ENCODE measurements around the gene POMGNT1. TPM values are rescaled to one million over a fixed set of nuclear protein-coding genes. Genes with fewer than 3 reads are reported as not detected.

The POMGNT1 gene
- total RNA-seq, 1 donor from 2014 or later: 75.1 TPM

DNA sequence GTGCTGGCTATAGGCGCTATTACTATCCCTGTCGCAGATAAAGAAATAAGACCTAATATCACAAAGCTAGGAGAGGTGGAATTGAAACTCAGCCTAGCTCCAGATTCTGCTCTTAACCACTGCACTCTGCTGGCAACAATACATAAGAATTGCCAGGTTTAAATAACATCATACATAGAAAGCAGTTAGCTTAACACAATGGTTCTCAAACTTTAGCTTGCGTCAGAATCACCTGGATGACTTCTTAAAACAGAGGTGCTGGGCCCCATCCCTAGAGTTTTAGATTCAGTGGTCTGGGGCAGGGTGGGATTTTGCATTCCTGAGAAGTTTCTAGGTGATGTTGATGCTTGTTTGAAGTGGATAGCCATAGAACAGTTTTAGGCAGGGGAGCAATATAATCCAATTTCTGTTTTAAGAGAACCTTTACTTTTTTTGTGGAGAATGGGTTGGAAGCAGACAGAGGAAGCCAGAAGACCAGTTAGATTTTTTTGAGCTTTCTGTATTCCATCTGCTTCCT is 1.1 kb upstream of the POMGNT1 start:
- Mint-ChIP-seq H3K9me3 (no peaks in the 10 kb centered on the region), H3K4me3 (peak overlapping the region; percentile 89), H3K4me1 (peaks cover 20% of the 10 kb centered on the region), H3K27me3 (peaks cover 3% of the 10 kb centered on the region), H3K36me3 (ENCODE audit: low read depth) (peaks cover 13% of the 10 kb centered on the region), H3K27ac (peak overlapping the region; percentile 29)
- DNase-seq: no peak
- intact Hi-C loops (cut with micrococcal nuclease): loop anchor here (2.0 to 5.0 kb wide), 2 partner anchors 20 to 447 kb away; partner anchors contain the start of gene IPP

- Mint-ChIP-seq H3K27me3 (no peaks in the 10 kb centered on the region), H3K4me3 (peak overlapping the region; percentile 89), H3K9me3 (no peaks in the 10 kb centered on the region), H3K4me1 (peaks cover 15% of the 10 kb centered on the region), H3K27ac (peak overlapping the region; percentile 85), H3K36me3 (ENCODE audit: low read depth) (peaks cover 21% of the 10 kb centered on the region)
- intact Hi-C loops (cut with micrococcal nuclease): loop anchor here (5.0 kb wide), 1 partner anchor 445 kb away; the partner anchor contains the start of gene IPP
- no peak for DNase-seq
These were observed 672 bp downstream of the POMGNT1 start for GRCh38 chr1:46197560-46197963.

GRCh38 chr1:46196609-46197008 is 1.6 kb downstream of the POMGNT1 start:
- no peak for DNase-seq
- H3K4me1 Mint-ChIP-seq: peaks cover 15% of the 10 kb centered on the region
- H3K9me3 Mint-ChIP-seq: no peaks in the 10 kb centered on the region
- no peaks in the 10 kb centered on the region for H3K27me3 Mint-ChIP-seq
- peak overlapping the region; percentile 89 for H3K4me3 Mint-ChIP-seq
- peak overlapping the region; percentile 2 for H3K27ac Mint-ChIP-seq
- intact Hi-C loops (cut with micrococcal nuclease): loop anchor here (5.0 kb wide), 1 partner anchor 444 kb away; the partner anchor contains the start of gene IPP
- H3K36me3 Mint-ChIP-seq (ENCODE audit: low read depth): peaks cover 24% of the 10 kb centered on the region

DNA sequence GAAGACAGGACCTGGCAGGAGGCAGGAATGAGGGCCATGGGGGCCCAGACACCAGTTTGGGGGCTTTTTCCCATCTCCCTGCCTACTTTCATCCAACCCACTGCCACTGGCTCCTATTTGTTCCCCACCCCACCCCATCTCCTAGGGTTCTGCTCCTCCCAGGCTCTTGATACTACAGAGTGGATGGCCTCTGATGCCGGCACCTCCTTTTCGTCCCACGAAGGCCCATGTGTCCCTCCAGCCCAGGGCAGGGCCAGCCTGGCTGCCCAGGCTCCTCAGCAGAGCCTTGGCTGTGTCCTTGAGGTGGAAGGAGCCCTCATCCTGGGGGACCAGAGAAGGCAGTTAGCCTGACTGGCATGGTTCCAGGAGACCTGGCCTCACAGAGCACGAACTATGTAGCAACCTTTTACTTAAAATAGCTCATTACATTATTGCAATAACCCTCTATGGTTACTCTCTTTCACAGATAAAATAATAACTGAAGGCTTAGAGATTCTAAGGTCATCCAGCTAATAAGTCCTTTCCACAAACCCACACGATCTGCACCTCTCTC is 3.5 kb downstream of the POMGNT1 start:
- intact Hi-C loops (cut with micrococcal nuclease): loop anchor here (5.0 kb wide), 1 partner anchor 442 kb away; the partner anchor contains the start of gene IPP
- Mint-ChIP-seq H3K36me3 (ENCODE audit: low read depth) (peaks cover 28% of the 10 kb centered on the region), H3K4me3 (no peak overlapping the region), H3K9me3 (no peaks in the 10 kb centered on the region), H3K27me3 (no peaks in the 10 kb centered on the region), H3K4me1 (peaks cover 12% of the 10 kb centered on the region), H3K27ac (no peak overlapping the region)
- DNase-seq: no peak

GRCh38 chr1:46193984-46194570 is 4.2 kb downstream of the POMGNT1 start:
- Mint-ChIP-seq H3K9me3 (no peaks in the 10 kb centered on the region), H3K4me3 (no peak overlapping the region), H3K36me3 (ENCODE audit: low read depth) (peaks cover 31% of the 10 kb centered on the region), H3K4me1 (peaks cover 8% of the 10 kb centered on the region), H3K27me3 (no peaks in the 10 kb centered on the region), H3K27ac (no peak overlapping the region)
- no peak for DNase-seq
- intact Hi-C loops (cut with micrococcal nuclease): no loop called here

- intact Hi-C loops (cut with micrococcal nuclease): no loop called here
- Mint-ChIP-seq H3K36me3 (ENCODE audit: low read depth) (peaks cover 31% of the 10 kb centered on the region), H3K4me1 (peaks cover 7% of the 10 kb centered on the region), H3K27ac (no peak overlapping the region), H3K27me3 (no peaks in the 10 kb centered on the region), H3K4me3 (no peak overlapping the region), H3K9me3 (no peaks in the 10 kb centered on the region)
- DNase-seq: no peak
These were observed 4.9 kb downstream of the POMGNT1 start for GRCh38 chr1:46193285-46193684.

DNA sequence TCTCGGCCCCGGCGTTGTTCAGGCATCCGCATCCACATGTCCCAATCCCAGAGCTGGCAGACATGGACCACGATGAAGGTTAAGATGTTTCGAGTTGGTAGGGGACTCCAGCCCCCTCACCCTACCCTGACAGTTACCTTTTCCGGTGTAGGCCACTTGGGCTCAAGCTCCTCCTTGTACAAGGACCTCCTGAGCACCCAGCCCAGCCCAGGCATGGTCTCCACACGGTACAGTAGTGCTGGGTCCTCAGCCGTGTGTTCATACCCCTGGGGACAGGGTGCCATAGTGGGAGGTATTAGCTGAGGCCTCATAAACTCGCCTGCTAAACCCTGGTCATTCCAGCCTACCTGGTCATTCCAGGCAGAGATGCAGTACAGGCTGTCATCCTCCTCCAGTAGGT is 6.1 kb downstream of the POMGNT1 start:
- Mint-ChIP-seq H3K9me3 (no peaks in the 10 kb centered on the region), H3K27me3 (no peaks in the 10 kb centered on the region), H3K27ac (no peak overlapping the region), H3K4me3 (no peak overlapping the region), H3K4me1 (peaks cover 4% of the 10 kb centered on the region), H3K36me3 (ENCODE audit: low read depth) (peaks cover 36% of the 10 kb centered on the region)
- no peak for DNase-seq
- intact Hi-C loops (cut with micrococcal nuclease): no loop called here

DNA sequence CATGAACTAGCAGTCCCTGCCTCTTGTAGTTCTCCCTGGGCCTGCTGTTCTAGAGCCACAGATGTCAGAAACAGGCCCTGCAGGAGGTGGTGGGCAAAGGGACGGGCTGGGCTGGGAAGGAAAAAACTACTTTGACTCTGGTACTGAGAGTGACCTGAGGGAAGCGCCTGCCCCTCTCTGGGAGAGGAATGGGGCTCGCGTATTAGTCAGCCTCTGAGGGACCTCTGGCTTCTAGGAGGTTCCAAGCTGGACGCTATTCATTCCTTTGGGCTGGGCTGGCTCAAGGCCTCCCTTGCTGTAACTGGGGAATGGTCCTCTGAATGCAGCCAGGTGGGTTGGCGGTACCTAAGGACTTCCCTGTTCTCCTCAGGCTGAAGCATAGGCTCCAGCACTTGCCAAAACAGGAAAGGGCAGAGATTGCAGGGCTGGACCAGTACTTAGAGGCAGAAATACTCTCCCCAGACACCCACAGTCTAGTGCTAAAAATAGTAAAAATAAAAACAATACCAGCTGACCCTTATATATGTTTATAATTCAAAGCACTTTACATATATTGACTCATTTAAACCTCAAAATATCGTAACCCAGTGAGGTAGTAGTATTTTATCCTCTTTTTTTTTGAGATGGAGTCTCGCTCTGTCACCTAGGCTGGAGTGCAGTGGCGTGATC is 7.1 kb downstream of the POMGNT1 start:
- no peak for DNase-seq
- Mint-ChIP-seq H3K9me3 (no peaks in the 10 kb centered on the region), H3K4me3 (no peak overlapping the region), H3K27me3 (no peaks in the 10 kb centered on the region), H3K27ac (no peak overlapping the region), H3K36me3 (ENCODE audit: low read depth) (peaks cover 33% of the 10 kb centered on the region), H3K4me1 (peaks cover 2% of the 10 kb centered on the region)
- intact Hi-C loops (cut with micrococcal nuclease): no loop called here

DNA sequence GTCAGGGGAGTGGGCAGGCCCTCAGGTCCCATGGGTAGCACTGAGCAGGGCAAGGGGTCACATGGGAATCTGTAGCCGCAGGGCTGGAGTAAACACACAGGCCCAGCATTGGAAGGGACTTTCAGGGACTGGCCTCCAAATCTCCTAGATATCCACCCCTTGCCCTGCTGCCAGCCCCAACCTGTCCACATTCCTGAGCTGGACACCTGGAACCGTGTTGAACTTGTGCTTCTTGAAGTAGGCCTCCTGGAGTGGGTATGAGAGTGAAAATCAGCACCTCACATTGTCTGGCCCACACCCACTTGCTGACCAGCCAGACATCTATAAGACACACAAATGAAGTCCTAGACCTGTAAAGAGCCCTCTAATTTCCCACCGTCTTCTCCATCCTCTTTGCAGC is 7.7 kb downstream of the POMGNT1 start:
- Mint-ChIP-seq H3K9me3 (no peaks in the 10 kb centered on the region), H3K27me3 (no peaks in the 10 kb centered on the region), H3K27ac (no peak overlapping the region), H3K4me3 (no peak overlapping the region), H3K4me1 (peaks cover 4% of the 10 kb centered on the region), H3K36me3 (ENCODE audit: low read depth) (peaks cover 30% of the 10 kb centered on the region)
- DNase-seq: no peak
- intact Hi-C loops (cut with micrococcal nuclease): no loop called here

DNA sequence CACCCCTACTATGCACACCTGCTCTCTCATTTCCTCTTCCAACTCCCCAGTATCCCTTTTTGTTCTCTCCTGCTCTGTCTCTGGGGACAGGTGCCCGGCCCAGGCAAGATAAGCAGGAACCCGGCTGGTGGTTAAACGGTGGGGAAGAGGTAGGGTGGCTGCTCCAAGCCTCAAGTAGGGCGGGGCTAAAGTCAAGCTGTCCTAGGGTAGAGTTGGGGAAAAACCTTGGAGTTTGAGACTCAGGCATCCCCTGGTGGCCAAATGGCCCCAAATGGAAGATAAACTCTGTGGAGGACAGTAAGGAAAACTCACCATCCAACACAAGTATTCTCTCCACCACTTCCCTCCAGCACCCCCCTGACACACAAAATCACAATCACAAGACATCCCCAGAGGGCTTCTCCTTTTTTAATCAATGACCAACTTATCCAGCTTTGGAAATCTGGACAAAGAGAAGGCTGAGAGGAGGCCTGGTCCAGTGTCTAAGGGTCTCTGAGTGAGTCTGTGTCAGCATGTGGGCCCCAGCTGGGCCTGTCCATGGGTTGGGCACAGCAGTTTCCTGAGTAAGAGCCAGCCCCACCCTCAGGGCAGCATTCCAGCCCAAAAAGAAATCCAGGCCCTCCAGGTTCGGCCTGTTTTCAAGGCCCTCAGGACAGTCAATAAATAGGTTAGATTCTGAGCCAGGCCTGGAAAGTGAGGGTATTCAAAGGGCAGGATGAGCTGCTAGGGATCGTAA is 9.8 kb downstream of the POMGNT1 start:
- Mint-ChIP-seq H3K27me3 (no peaks in the 10 kb centered on the region), H3K27ac (no peak overlapping the region), H3K9me3 (no peaks in the 10 kb centered on the region), H3K4me3 (no peak overlapping the region), H3K36me3 (ENCODE audit: low read depth) (peaks cover 20% of the 10 kb centered on the region), H3K4me1 (peaks cover 17% of the 10 kb centered on the region)
- intact Hi-C loops (cut with micrococcal nuclease): no loop called here
- DNase-seq: no peak

DNA sequence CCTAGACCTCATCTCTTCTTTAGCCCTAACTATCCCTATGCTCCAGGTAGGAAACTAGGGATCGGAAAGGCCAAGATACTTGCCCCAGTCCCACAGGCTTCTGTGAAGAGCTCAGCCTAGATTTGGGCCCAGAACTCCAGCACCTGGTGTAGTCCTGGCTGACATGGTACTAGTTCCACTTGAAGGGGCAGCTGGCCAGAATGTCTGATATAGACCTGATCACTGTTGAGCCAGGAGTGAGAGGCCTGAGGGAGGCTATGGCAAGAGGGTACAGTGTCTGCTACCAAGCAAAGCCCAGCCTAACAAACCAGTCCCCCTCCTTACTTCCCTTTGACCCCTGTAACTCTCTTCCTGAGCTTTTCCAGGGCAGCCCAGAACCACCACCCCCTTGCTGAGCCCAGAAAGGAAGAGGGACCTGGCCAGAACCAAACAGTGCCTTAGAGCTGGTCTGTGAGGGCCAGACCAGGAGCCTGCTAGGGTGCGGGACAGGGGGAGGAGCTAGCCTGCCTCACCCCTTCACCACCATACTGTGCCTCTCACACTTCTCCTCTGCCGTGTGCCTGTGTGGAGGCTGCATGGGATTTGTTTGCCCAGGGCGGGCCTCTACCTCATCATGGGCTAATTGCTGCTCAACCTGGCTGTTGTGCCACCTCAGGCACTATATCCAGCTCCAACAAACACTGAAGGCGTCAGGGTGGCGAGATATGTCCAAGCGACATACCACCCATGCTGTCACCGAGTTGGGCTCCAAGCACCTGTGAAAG is 10.9 kb downstream of the POMGNT1 start:
- H3K4me1 Mint-ChIP-seq: peaks cover 17% of the 10 kb centered on the region
- peaks cover 16% of the 10 kb centered on the region for H3K36me3 Mint-ChIP-seq (ENCODE audit: low read depth)
- H3K27ac Mint-ChIP-seq: peak overlapping the region; percentile 44
- no peaks in the 10 kb centered on the region for H3K27me3 Mint-ChIP-seq
- intact Hi-C loops (cut with micrococcal nuclease): no loop called here
- no peak overlapping the region for H3K4me3 Mint-ChIP-seq
- DNase-seq: no peak
- no peaks in the 10 kb centered on the region for H3K9me3 Mint-ChIP-seq

- Mint-ChIP-seq H3K27me3 (no peaks in the 10 kb centered on the region), H3K36me3 (ENCODE audit: low read depth) (peaks cover 11% of the 10 kb centered on the region), H3K9me3 (no peaks in the 10 kb centered on the region), H3K4me1 (peaks cover 17% of the 10 kb centered on the region), H3K4me3 (no peak overlapping the region), H3K27ac (no peak overlapping the region)
- intact Hi-C loops (cut with micrococcal nuclease): no loop called here
- no peak for DNase-seq
These were observed 12.2 kb downstream of the POMGNT1 start for GRCh38 chr1:46186076-46186475.
